ENCODE measurements around the gene CACNG4.

The CACNG4 gene

GRCh38 chr17:66985338-66986237 is 21.1 kb downstream of the CACNG4 start:
- DNase-seq (ENCODE audit: low spot score): no peak

GRCh38 chr17:66986659-66987058 is 22.2 kb downstream of the CACNG4 start:
- DNase-seq (ENCODE audit: low spot score): no peak

- DNase-seq (ENCODE audit: low spot score): no peak
These were observed 22.6 kb downstream of the CACNG4 start for GRCh38 chr17:66987059-66987616.

GRCh38 chr17:66988069-66988798 is 23.7 kb downstream of the CACNG4 start:
- no peak for DNase-seq (ENCODE audit: low spot score)

- no peak for DNase-seq (ENCODE audit: low spot score)
These were observed 24.6 kb downstream of the CACNG4 start for GRCh38 chr17:66989076-66989475.

GRCh38 chr17:66989579-66989978 is 25.1 kb downstream of the CACNG4 start:
- no peak for DNase-seq (ENCODE audit: low spot score)

GRCh38 chr17:66990047-66990446 is 25.5 kb downstream of the CACNG4 start:
- no peak for DNase-seq (ENCODE audit: low spot score)

GRCh38 chr17:66992911-66993442 is 28.5 kb downstream of the CACNG4 start:
- DNase-seq (ENCODE audit: low spot score): no peak

- DNase-seq (ENCODE audit: low spot score): no peak
These were observed 29.9 kb downstream of the CACNG4 start for GRCh38 chr17:66994361-66994760.

- no peak for DNase-seq (ENCODE audit: low spot score)
These were observed 30.5 kb downstream of the CACNG4 start for GRCh38 chr17:66994930-66995535.

GRCh38 chr17:66995944-66996343 is 31.4 kb downstream of the CACNG4 start:
- DNase-seq (ENCODE audit: low spot score): no peak

- DNase-seq (ENCODE audit: low spot score): no peak
These were observed 32.4 kb downstream of the CACNG4 start for GRCh38 chr17:66996926-66997325.

GRCh38 chr17:67003231-67003630 is 38.7 kb downstream of the CACNG4 start:
- no peak for DNase-seq (ENCODE audit: low spot score)

GRCh38 chr17:67004181-67004580 is 39.7 kb downstream of the CACNG4 start:
- no peak for DNase-seq (ENCODE audit: low spot score)

- no peak for DNase-seq (ENCODE audit: low spot score)
These were observed 42.8 kb downstream of the CACNG4 start for GRCh38 chr17:67007266-67007665.

GRCh38 chr17:67008101-67008500 is 43.6 kb downstream of the CACNG4 start:
- DNase-seq (ENCODE audit: low spot score): no peak

GRCh38 chr17:67011527-67012175 is 47.1 kb downstream of the CACNG4 start:
- DNase-seq (ENCODE audit: low spot score): no peak

- no peak for DNase-seq (ENCODE audit: low spot score)
These were observed 49.4 kb downstream of the CACNG4 start for GRCh38 chr17:67013891-67014290.

GRCh38 chr17:67015001-67015400 is 50.5 kb downstream of the CACNG4 start:
- no peak for DNase-seq (ENCODE audit: low spot score)

GRCh38 chr17:67016039-67016762 is 51.7 kb downstream of the CACNG4 start:
- DNase-seq (ENCODE audit: low spot score): no peak

GRCh38 chr17:67017910-67018309 is 53.4 kb downstream of the CACNG4 start:
- DNase-seq (ENCODE audit: low spot score): no peak
